A549 (cell line): Measurements from ENCODE around the gene FFAR1.

Experiments
- CEBPB ChIP-seq, 2 experiments: fragments of >200 bp in 1 of 2; sonication (Bioruptor Twin) in 1 of 2; formaldehyde crosslinking in 1 of 2; IDR thresholded peaks; 2 replicates each; pipeline ENCODE4 v1.6.1; 2012 to 2016
- CTCF ChIP-seq: fragments of >200 bp; sonication (Bioruptor Twin); formaldehyde crosslinking; IDR thresholded peaks from 3 replicates; pipeline ENCODE4 v1.5.1; 2016
- EHMT2 ChIP-seq: fragments of 200-600 bp; sonication (generic); IDR thresholded peaks from 2 replicates; pipeline ENCODE4 v1.6.1; 2016; ENCODE audit warnings: antibody characterized with exemption, low read depth, mild to moderate bottlenecking, moderate library complexity
- EP300 ChIP-seq, 2 experiments: fragments of >200 bp; sonication (Bioruptor Twin); formaldehyde crosslinking; IDR thresholded peaks; 2 replicates in 1 of 2; 3 replicates in 1 of 2; pipeline ENCODE4 v1.6.1; 2016 to 2017
- FOSL2 ChIP-seq, 2 experiments: fragments of 450-650 bp in 1 of 2; fragments of >200 bp in 1 of 2; sonication (Bioruptor Twin) in 1 of 2; formaldehyde crosslinking; IDR thresholded peaks; 2 replicates each; pipeline versions ENCODE4 v1.5.0 to v1.6.1; 2016 to 2020; ENCODE audit warnings: mild to moderate bottlenecking in 1 of 2, moderate library complexity in 1 of 2
- KDM1A ChIP-seq: fragments of 200-600 bp; sonication (generic); IDR thresholded peaks from 2 replicates; pipeline ENCODE4 v1.6.1; 2016; ENCODE audit warnings: low read depth, mild to moderate bottlenecking
- KDM5A ChIP-seq: fragments of 200-600 bp; sonication (generic); IDR thresholded peaks from 2 replicates; pipeline ENCODE4 v1.6.1; 2016; ENCODE audit warnings: antibody characterized with exemption, mild to moderate bottlenecking
- MAX ChIP-seq: IDR thresholded peaks from 2 replicates; pipeline ENCODE4 v1.6.1; 2012
- POLR2A ChIP-seq: IDR thresholded peaks from 2 replicates; pipeline ENCODE4 v1.6.1; 2012; ENCODE audit warnings: mild to moderate bottlenecking, low read length
- REST ChIP-seq: fragments of 200-600 bp; sonication (generic); IDR thresholded peaks from 2 replicates; pipeline ENCODE4 v1.6.1; 2016; ENCODE audit warnings: antibody characterized with exemption, mild to moderate bottlenecking, moderate library complexity
- RNF2 ChIP-seq: fragments of 200-600 bp; sonication (generic); IDR thresholded peaks from 2 replicates; pipeline ENCODE4 v1.6.1; 2016; ENCODE audit warnings: low read depth, mild to moderate bottlenecking, antibody characterized with exemption, moderate library complexity, borderline replicate concordance
- ZC3H11A ChIP-seq: fragments of 450-650 bp; IDR thresholded peaks from 2 replicates; pipeline ENCODE4 v1.6.1; 2014; ENCODE audit warnings: antibody characterized with exemption, mild to moderate bottlenecking
- ZNF302 ChIP-seq: fragments of 250-450 bp; sonication (Bioruptor Pico); IDR thresholded peaks from 2 replicates; pipeline ENCODE4 v1.9.0; 2021; ENCODE audit warnings: inconsistent platforms, mild to moderate bottlenecking, moderate library complexity

- TF ChIP-seq CTCF (no peak), EP300 (IDR thresholded peaks at IDR 0.05) (no peak), KDM1A (no peak), REST (no peak), KDM5A (no peak), ZNF302 (CRISPR knock-in tag) (no peak), CEBPB (IDR thresholded peaks at IDR 0.05) (no peak), RNF2 (no peak), FOSL2 (IDR thresholded peaks at IDR 0.05) (no peak), FOSL2 (CRISPR knock-in tag; IDR thresholded peaks at IDR 0.05) (no peak), MAX (no peak), POLR2A (no peak), EHMT2 (no peak), ZC3H11A (no peak)
These were observed 9.8 kb upstream of the FFAR1 start for GRCh38 chr19:35337984-35338296.
